Measurements from ENCODE around the gene RPS2. TPM values are rescaled to one million over a fixed set of nuclear protein-coding genes. Genes with fewer than 3 reads are reported as not detected.
"Not testable (repeated sequence)": the region's sequence is repeated elsewhere in the genome, so short reads cannot be mapped to it uniquely, and the experiment has no call there.

RPS2 gene
- total RNA-seq, 1 donor from 2014 or later, result 1,121 TPM

- no peak for DNase-seq (ENCODE audit: low spot score)
These were observed 22.4 kb downstream of the RPS2 start for GRCh38 chr16:1942047-1942809.

- no peak for DNase-seq (ENCODE audit: low spot score)
These were observed 23.2 kb downstream of the RPS2 start for GRCh38 chr16:1941162-1942046.

GRCh38 chr16:1940273-1941161, 24.1 kb downstream of the RPS2 start:
- DNase-seq (ENCODE audit: low spot score), result no peak

- DNase-seq (ENCODE audit: low spot score), result not testable (repeated sequence)
These were observed 24.8 kb downstream of the RPS2 start for GRCh38 chr16:1939833-1940232.

- DNase-seq (ENCODE audit: low spot score), result no peak
These were observed 25.7 kb downstream of the RPS2 start for GRCh38 chr16:1938910-1939309.

GRCh38 chr16:1938316-1938715, 26.3 kb downstream of the RPS2 start:
- no peak for DNase-seq (ENCODE audit: low spot score)

- no peak for DNase-seq (ENCODE audit: low spot score)
These were observed 27.6 kb downstream of the RPS2 start for GRCh38 chr16:1936945-1937479.

- no peak for DNase-seq (ENCODE audit: low spot score)
These were observed 31.4 kb downstream of the RPS2 start for GRCh38 chr16:1933097-1933661.

GRCh38 chr16:1932050-1933028, 32.3 kb downstream of the RPS2 start:
- DNase-seq (ENCODE audit: low spot score), result no peak

GRCh38 chr16:1930338-1930720, 34.3 kb downstream of the RPS2 start:
- DNase-seq (ENCODE audit: low spot score), result no peak

- DNase-seq (ENCODE audit: low spot score), result peak; percentile 90
These were observed 34.9 kb downstream of the RPS2 start for GRCh38 chr16:1929578-1930337.

- no peak for DNase-seq (ENCODE audit: low spot score)
These were observed 35.5 kb downstream of the RPS2 start for GRCh38 chr16:1929105-1929504.

- DNase-seq (ENCODE audit: low spot score), result no peak
These were observed 38.4 kb downstream of the RPS2 start for GRCh38 chr16:1926271-1926670.

- DNase-seq (ENCODE audit: low spot score), result no peak
These were observed 40.5 kb downstream of the RPS2 start for GRCh38 chr16:1924095-1924494.

- no peak for DNase-seq (ENCODE audit: low spot score)
These were observed 41.2 kb downstream of the RPS2 start for GRCh38 chr16:1923299-1924034.

GRCh38 chr16:1922357-1922756, 42.3 kb downstream of the RPS2 start:
- no peak for DNase-seq (ENCODE audit: low spot score)

GRCh38 chr16:1920727-1921171, 43.9 kb downstream of the RPS2 start:
- no peak for DNase-seq (ENCODE audit: low spot score)

GRCh38 chr16:1920122-1920521, 44.5 kb downstream of the RPS2 start:
- not testable (repeated sequence) for DNase-seq (ENCODE audit: low spot score)
